Measurements from ENCODE around the gene APBB3. TPM values are rescaled to one million over a fixed set of nuclear protein-coding genes. Genes with fewer than 3 reads are reported as not detected.

APBB3 gene
- polyA plus RNA-seq, 1 experiment = 24.3 TPM

GRCh38 chr5:140567136-140567818 lies 2.9 kb upstream of the APBB3 start:
- CTCF ChIA-PET = interaction anchor here (1.1 kb wide), 1 partner anchor 10 kb away, joined by 3 read pairs; the partner anchor contains the start of gene SRA1
- H3K4me3 ChIP-seq (ENCODE audit: low read depth, low read length) = no peak overlapping the region
- H3K27me3 ChIP-seq (ENCODE audit: control insufficient read depth, insufficient read depth, low read length) = no peaks in the 10 kb centered on the region
- H3K36me3 ChIP-seq (ENCODE audit: control insufficient read depth, insufficient read depth, low read length) = peaks cover 10% of the 10 kb centered on the region
- DNase-seq (ENCODE audit: low read depth) = no peak
- POLR2A ChIA-PET = no interaction called here
- TF ChIP-seq CTCF (IDR thresholded peaks at IDR 0.05; ENCODE audit: insufficient read depth, low read depth, low read length) = no peak

- H3K36me3 ChIP-seq (ENCODE audit: control insufficient read depth, insufficient read depth, low read length) = peaks cover 12% of the 10 kb centered on the region
- H3K4me3 ChIP-seq (ENCODE audit: low read depth, low read length) = no peak overlapping the region
- CTCF ChIA-PET = interaction anchor here (1.1 kb wide), 1 partner anchor 9 kb away, joined by 3 read pairs; the partner anchor contains the start of gene SRA1
- H3K27me3 ChIP-seq (ENCODE audit: control insufficient read depth, insufficient read depth, low read length) = no peaks in the 10 kb centered on the region
- TF ChIP-seq CTCF (IDR thresholded peaks at IDR 0.05; ENCODE audit: insufficient read depth, low read depth, low read length) = no peak
- no peak for DNase-seq (ENCODE audit: low read depth)
- POLR2A ChIA-PET = no interaction called here
Measured at GRCh38 chr5:140566665-140567064, 2.3 kb upstream of the APBB3 start.

- ChIA-PET POLR2A (interaction anchor here (0.6 kb wide), 1 partner anchor 30 kb away, joined by 5 read pairs; no protein-coding TSS in a partner anchor), CTCF (no interaction called here)
- Histone ChIP-seq H3K4me3 (ENCODE audit: low read depth, low read length) (peak overlapping the region; percentile 59), H3K27me3 (ENCODE audit: control insufficient read depth, insufficient read depth, low read length) (no peaks in the 10 kb centered on the region), H3K36me3 (ENCODE audit: control insufficient read depth, insufficient read depth, low read length) (peaks cover 17% of the 10 kb centered on the region)
- DNase-seq (ENCODE audit: low read depth) = no peak
- TF ChIP-seq CTCF (IDR thresholded peaks at IDR 0.05; ENCODE audit: insufficient read depth, low read depth, low read length) = no peak
Measured at GRCh38 chr5:140565780-140566095, 1.3 kb upstream of the APBB3 start.

- Histone ChIP-seq H3K36me3 (ENCODE audit: control insufficient read depth, insufficient read depth, low read length) (peaks cover 17% of the 10 kb centered on the region), H3K27me3 (ENCODE audit: control insufficient read depth, insufficient read depth, low read length) (no peaks in the 10 kb centered on the region), H3K4me3 (ENCODE audit: low read depth, low read length) (peak overlapping the region; percentile 59)
- POLR2A ChIA-PET = interaction anchor here (0.6 kb wide), 1 partner anchor 30 kb away, joined by 5 read pairs; no protein-coding TSS in a partner anchor
- DNase-seq (ENCODE audit: low read depth) = no peak
- no peak for TF ChIP-seq CTCF (IDR thresholded peaks at IDR 0.05; ENCODE audit: insufficient read depth, low read depth, low read length)
- CTCF ChIA-PET = interaction anchor here (1.1 kb wide), 1 partner anchor 9 kb away, joined by 4 read pairs; no protein-coding TSS in a partner anchor
Measured at GRCh38 chr5:140565024-140565779, 804 bp upstream of the APBB3 start.

GRCh38 chr5:140563596-140563995 lies 802 bp downstream of the APBB3 start:
- Histone ChIP-seq H3K36me3 (ENCODE audit: control insufficient read depth, insufficient read depth, low read length) (peaks cover 17% of the 10 kb centered on the region), H3K4me3 (ENCODE audit: low read depth, low read length) (peak overlapping the region; percentile 59), H3K27me3 (ENCODE audit: control insufficient read depth, insufficient read depth, low read length) (no peaks in the 10 kb centered on the region)
- CTCF ChIA-PET = interaction anchor here (0.8 to 1.9 kb wide), 5 partner anchors 11 to 84 kb away, joined by 3 to 11 read pairs (median 5); partner anchors contain the start of genes EIF4EBP3, IK, NDUFA2 and TMCO6
- no peak for DNase-seq (ENCODE audit: low read depth)
- no peak for TF ChIP-seq CTCF (IDR thresholded peaks at IDR 0.05; ENCODE audit: insufficient read depth, low read depth, low read length)
- POLR2A ChIA-PET = interaction anchor here (0.6 to 0.8 kb wide), 2 partner anchors 11 to 227 kb away, joined by 4 read pairs; no protein-coding TSS in a partner anchor

Measured in BJ (cell line).